Lung (tissue), 12 donors: ENCODE measurements around the gene MR1. TPM values are rescaled to one million over a fixed set of nuclear protein-coding genes. Genes with fewer than 3 reads are reported as not detected.

Source experiments
- ATAC-seq: fragments of 200-7000 bp; cut with Tn5 transposase; one replicate; pipeline ENCODE4 v1.9.1; 2020; ENCODE audit warnings: moderate number of reproducible peaks; ENCODE audit not compliant: insufficient read depth, low FRiP score
- DNase-seq, 3 donors: peaks; one replicate each; pipeline ENCODE4 v3.0.0-alpha.2; 2013 to 2017
- H3K27ac ChIP-seq, 2 donors: one replicate each; pipeline ENCODE4 v1.5.1; 2013; ENCODE audit warnings: mild to moderate bottlenecking in 2 of 2, moderate library complexity in 2 of 2, control low read depth in 1 of 2, inconsistent platforms in 1 of 2, low read depth in 1 of 2, low read length in 1 of 2
- H3K27me3 ChIP-seq, 3 donors: one replicate each; pipeline ENCODE4 v1.5.1; 2013; ENCODE audit warnings: low read length in 2 of 3; ENCODE audit not compliant: control insufficient read depth in 3 of 3, insufficient read depth in 3 of 3
- H3K36me3 ChIP-seq, 4 donors: one replicate each; pipeline ENCODE4 v1.5.1; 2013; ENCODE audit warnings: low read length in 4 of 4, mild to moderate bottlenecking in 1 of 4, moderate library complexity in 1 of 4; ENCODE audit not compliant: control insufficient read depth in 4 of 4, insufficient read depth in 4 of 4
- H3K4me1 ChIP-seq, 5 donors: one replicate each; pipeline ENCODE4 v1.5.1; 2013; ENCODE audit warnings: low read length in 5 of 5, mild to moderate bottlenecking in 2 of 5, moderate library complexity in 1 of 5; ENCODE audit not compliant: control insufficient read depth in 5 of 5, insufficient read depth in 5 of 5
- H3K4me3 ChIP-seq: one replicate; pipeline ENCODE4 v1.5.1; 2013; ENCODE audit warnings: mild to moderate bottlenecking, control low read depth, moderate library complexity
- H3K9ac ChIP-seq, 2 donors: one replicate each; pipeline ENCODE4 v1.5.1; 2013; ENCODE audit warnings: low read length in 2 of 2, control low read depth in 1 of 2; ENCODE audit not compliant: insufficient read depth in 1 of 2
- H3K9me3 ChIP-seq, 4 donors: one replicate each; pipeline ENCODE4 v1.5.1; 2013; ENCODE audit warnings: low read length in 3 of 4, mild to moderate bottlenecking in 1 of 4, moderate library complexity in 1 of 4; ENCODE audit not compliant: control insufficient read depth in 4 of 4, insufficient read depth in 3 of 4
- WGBS, 2 donors: extraction: QIAGEN DNeasy Blood & Tissue Kit; methylation state at CpG; one replicate each; pipeline ENCODE4 v1.1.7; 2013; 5-methylcytosine and 5-hydroxymethylcytosine counted together
- polyA plus RNA-seq, 2 donors: library from polyadenylated mRNA; stranded (reverse); fragments of 200-250 nt; gene quantifications; one replicate each; pipeline ENCODE4 v1.2.1, GENCODE V29; 2013
- total RNA-seq, 2 donors: library from RNA; depleted of rRNA in 1 of 2; stranded (reverse); fragments of >200 nt in 1 of 2; gene quantifications; one replicate each; pipeline ENCODE4 v1.2.1, GENCODE V29; 2014 to 2021
- TF ChIP-seq, protein P1 (sequence below): IDR thresholded peaks from 2 replicates; pipeline ENCODE4 v1.5.1; 2012; ENCODE audit warnings: mild to moderate bottlenecking; ENCODE audit errors: control extremely low read depth, extremely low read depth
- donor health status: control.
- donor health status: control.
- donor health status: Bipolar disorder and iron deficiency.
- donor health status: healthy.
- donor health status: DM: yes; HTN: yes; CAD: no.

Gene MR1
- total and polyA plus RNA-seq, 4 donors, result 8.1 to 31.0 (median 23.9) TPM

DNA sequence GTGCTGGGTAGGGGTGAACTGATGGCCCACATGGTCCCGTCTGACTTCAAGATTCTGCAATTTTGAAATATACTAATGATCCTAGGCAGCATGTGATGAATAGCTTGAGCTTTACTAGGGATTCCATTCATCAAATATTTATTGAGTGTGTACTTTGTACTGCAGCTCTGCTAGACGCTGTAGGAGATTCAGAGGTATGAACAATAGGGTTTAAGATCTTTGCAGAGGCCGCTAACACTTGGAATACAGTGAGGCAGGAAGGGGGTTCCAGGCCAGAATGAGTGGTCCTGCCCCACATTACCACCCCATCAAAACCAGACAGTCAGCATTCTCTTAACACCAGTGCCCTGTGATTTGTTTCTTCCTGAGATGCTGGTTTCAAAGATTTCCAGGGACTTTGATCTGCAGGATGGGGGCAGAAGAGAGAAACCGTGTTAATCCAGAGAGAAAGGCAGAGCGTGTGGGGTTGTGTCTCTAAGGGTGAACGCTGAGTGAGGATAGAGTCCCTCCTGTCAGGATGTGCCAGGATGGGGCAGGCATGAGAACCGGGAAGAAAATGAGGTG lies 74.6 kb downstream of the MR1 start:
- Histone ChIP-seq H3K9me3 (no peaks in the 10 kb centered on the region), H3K36me3 (no peaks in the 10 kb centered on the region), H3K27me3 (no peaks in the 10 kb centered on the region), H3K4me1 (peaks cover 5 to 29% (median 12%) of the 10 kb centered on the region in 5 donors), H3K4me3 (no peak overlapping the region), H3K27ac (no peak overlapping the region), H3K9ac (no peak overlapping the region)
- no peak for DNase-seq
- ATAC-seq, result no peak
- TF ChIP-seq, protein P1, sequence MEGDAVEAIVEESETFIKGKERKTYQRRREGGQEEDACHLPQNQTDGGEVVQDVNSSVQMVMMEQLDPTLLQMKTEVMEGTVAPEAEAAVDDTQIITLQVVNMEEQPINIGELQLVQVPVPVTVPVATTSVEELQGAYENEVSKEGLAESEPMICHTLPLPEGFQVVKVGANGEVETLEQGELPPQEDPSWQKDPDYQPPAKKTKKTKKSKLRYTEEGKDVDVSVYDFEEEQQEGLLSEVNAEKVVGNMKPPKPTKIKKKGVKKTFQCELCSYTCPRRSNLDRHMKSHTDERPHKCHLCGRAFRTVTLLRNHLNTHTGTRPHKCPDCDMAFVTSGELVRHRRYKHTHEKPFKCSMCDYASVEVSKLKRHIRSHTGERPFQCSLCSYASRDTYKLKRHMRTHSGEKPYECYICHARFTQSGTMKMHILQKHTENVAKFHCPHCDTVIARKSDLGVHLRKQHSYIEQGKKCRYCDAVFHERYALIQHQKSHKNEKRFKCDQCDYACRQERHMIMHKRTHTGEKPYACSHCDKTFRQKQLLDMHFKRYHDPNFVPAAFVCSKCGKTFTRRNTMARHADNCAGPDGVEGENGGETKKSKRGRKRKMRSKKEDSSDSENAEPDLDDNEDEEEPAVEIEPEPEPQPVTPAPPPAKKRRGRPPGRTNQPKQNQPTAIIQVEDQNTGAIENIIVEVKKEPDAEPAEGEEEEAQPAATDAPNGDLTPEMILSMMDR, result no peak
- WGBS, 2 donors, result 83 to 86% methylated on average over 7 of the region's 7 CpGs

DNA sequence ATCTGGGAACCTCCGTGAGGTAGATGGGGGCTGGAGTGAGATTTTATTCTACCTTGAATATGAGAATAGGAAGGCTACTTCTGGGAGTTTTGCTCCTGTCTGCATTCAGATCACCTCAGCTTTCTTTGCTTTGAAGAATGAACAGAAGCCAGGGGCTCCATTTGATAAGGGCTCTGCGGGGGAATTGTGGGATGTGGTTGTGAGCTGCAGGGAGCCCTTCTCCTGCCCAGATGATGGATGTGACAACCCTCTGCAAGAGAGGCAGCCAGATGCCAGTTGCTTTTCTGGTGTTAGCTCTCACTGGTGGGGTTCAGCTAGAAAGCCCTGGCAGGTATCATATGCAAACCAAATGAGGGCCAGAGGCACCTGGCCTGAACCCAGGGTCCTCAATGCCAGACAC lies 76.2 kb downstream of the MR1 start:
- Histone ChIP-seq H3K9ac (no peak overlapping the region), H3K4me1 (peaks cover 3 to 29% (median 13%) of the 10 kb centered on the region in 5 donors), H3K4me3 (no peak overlapping the region), H3K36me3 (no peaks in the 10 kb centered on the region), H3K27me3 (no peaks in the 10 kb centered on the region), H3K27ac (no peak overlapping the region), H3K9me3 (no peaks in the 10 kb centered on the region)
- ATAC-seq (no peak), DNase-seq (no peak)
- WGBS, 2 donors, result 80 to 92% methylated on average over 2 of the region's 2 CpGs
- TF ChIP-seq, protein P1, result no peak

Other genes starting within 250 kb of the MR1 start
- 1 to 10 TPM; 6.2 to 6.4 TPM for gene KIAA1614, start 121.1 kb upstream of the MR1 start, total RNA-seq
- gene KIAA1614, start 121.1 kb upstream of the MR1 start, polyA plus RNA-seq, result 1 to 10 TPM; 2.1 to 2.8 TPM
- gene STX6, start 11.1 kb upstream of the MR1 start, total RNA-seq, result 10 to 100 TPM; 23.7 to 47.4 TPM
- 10 to 100 TPM; 11.6 to 16.5 TPM for gene STX6, start 11.1 kb upstream of the MR1 start, polyA plus RNA-seq
- gene IER5, start 54.7 kb downstream of the MR1 start, total RNA-seq, result 10 to 100 TPM; 18.6 to 33.2 TPM
- 10 to 100 TPM; 19.2 to 34.5 TPM for gene IER5, start 54.7 kb downstream of the MR1 start, polyA plus RNA-seq